NCI-H2081 treated with DMSO at 0.1 percent for 48 hours (cell line): ENCODE data around the gene ATF5.

ENCODE experiments used
- DNase-seq: peaks from one replicate; lab custom pipeline; 2025; lab: John Stamatoyannopoulos, UW

Gene ATF5

GRCh38 chr19:49977076-49977475 is 48.1 kb downstream of the ATF5 start:
- no peak for DNase-seq

GRCh38 chr19:49977881-49978280 is 48.9 kb downstream of the ATF5 start:
- no peak for DNase-seq

- no peak for DNase-seq
These were observed 49.3 kb downstream of the ATF5 start for GRCh38 chr19:49978324-49978723.

- no peak for DNase-seq
These were observed 52.9 kb downstream of the ATF5 start for GRCh38 chr19:49981603-49982593.
